Measurements from ENCODE around the gene TXNRD2.

DNA sequence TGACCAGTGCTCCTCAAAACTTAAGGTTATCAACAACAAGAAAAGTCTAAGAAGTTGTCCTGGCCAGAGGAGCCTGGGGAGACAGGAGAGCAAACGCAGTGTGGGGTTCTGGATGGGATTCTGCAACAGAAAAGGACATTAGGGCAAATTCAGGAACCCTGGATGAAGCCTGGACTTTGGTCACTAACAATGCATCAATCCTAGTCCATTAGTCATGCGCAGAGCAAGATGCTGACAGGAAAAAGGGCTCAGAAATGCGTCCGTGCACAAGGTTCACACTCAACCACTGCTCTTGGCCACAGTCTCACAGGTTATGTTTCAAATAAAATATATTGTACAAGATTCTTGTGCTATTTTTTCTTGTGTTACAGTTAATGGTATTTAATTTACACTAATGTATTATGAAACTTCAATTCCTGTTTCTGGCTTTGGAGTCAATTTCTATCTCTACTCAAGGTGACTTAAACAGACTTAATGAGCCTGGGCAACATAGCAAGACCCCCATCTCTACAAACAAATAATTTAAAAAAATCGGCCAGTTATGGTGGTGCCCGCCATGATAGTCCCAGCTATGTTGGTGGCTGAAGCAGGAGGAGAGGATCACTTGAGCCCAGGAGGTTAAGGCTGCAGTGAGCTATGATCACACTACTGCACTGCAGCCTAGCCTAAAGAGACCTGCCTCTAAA is 100.5 kb downstream of the TXNRD2 start:
- TF ChIP-seq CTCF (conservative IDR thresholded peaks at IDR 0.05) (no peak), ZFX (IDR thresholded peaks at IDR 0.05) (no peak)

Measured in C4-2B (cell line).